Left forelimb (tissue), 1 donor: ENCODE measurements around the gene ELMO1.

Source experiments
- DNase-seq: peaks from one replicate; pipeline ENCODE4 v3.0.0-alpha.2; 2018; ENCODE audit warnings: low spot score

Gene ELMO1

GRCh38 chr7:37310327-37311080 lies 138.2 kb downstream of the ELMO1 start:
- no peak for DNase-seq

- DNase-seq = no peak
These were observed 139.2 kb downstream of the ELMO1 start for GRCh38 chr7:37309493-37309892.

GRCh38 chr7:37304921-37305320 lies 143.7 kb downstream of the ELMO1 start:
- DNase-seq = no peak

GRCh38 chr7:37297546-37297945 lies 151.1 kb downstream of the ELMO1 start:
- no peak for DNase-seq

GRCh38 chr7:37295401-37295800 lies 153.3 kb downstream of the ELMO1 start:
- no peak for DNase-seq

DNA sequence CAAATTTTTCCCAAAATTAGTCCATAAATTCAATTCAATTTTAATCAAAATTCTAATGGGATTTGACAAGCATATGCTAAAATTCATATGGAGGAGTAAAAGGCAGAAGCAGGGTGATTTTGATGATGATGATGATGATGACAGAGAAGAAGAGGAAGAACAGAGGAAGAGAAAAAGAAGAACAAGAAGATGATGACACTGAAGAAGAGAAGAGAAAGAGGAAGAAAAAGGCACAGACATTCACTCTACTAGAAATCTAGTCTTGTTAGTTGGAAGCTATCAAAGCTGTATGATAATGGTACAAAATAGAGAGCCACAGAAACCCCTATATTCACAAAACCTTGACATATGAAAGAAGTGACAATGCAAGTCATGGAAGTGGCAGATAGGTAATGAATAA lies 157.9 kb downstream of the ELMO1 start:
- no peak for DNase-seq

- DNase-seq = no peak
These were observed 158.9 kb downstream of the ELMO1 start for GRCh38 chr7:37289781-37290180.

DNA sequence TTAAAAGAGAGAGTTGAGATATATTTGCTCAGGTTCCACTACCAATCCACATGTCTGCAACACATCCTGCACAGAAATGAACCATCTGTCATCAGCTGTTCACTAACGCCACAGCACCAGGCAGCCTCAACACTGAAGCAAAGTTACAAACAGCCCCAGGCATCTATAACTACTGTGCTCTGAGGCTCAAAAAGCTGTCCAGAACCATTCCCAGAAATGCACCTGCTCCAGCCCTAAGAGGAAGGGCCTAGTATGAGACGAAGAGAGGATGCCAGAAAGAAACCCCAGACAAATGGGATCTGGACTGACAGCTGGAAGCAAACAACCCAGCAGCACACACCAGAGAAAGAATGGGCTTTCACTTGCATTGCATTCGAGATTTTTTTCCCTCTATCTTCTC lies 159.3 kb downstream of the ELMO1 start:
- DNase-seq = no peak

DNA sequence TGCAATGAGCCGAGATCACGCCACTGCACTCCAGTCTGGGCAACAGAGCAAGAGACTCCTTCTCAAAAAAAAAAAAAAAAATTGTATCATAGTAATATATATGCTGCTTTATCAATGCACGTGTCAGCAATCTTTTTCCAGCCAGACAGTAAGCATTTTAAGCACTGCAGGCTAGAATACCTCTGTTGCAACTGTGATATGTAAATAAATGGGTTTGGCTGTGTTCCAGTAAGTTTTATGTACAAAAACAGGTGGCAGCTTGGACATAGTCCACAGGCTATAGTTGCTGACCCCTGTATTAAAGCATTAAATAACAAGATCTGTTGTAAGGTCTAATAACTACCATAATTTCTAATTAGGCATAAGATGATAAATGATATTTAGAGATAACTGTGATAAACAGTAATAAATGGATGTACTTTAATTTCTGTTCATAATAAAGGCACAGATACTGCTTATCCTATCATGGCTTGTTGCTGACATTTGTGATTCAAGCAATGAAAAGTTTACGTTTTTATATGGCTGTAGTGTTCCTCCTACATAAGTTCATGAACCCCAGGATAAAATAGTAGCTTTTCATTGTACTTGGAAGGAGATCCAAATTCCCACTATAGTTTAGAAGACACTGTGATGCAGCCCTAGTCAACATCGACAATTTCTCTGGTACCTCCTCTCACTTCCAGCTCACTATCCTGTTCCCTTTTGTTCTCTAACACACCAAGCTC lies 161.4 kb downstream of the ELMO1 start:
- DNase-seq = no peak

DNA sequence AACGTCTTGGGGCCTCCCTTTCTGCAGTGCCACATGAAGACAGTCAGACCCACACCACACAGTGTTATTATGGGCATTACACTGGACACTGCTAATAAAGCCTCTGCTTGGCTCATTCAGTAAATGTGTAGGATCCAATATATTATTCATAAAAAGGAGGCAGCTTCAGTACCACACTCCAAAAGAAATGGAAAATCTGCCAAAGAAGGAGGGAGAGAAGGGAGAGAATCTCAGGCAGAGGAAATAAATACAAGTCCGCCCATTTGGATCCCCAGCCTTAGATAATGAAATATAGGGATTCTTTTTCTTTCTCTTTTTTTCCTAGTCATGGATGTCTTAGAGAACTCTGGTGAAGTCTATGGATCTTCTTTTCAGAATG lies 162.2 kb downstream of the ELMO1 start:
- no peak for DNase-seq

GRCh38 chr7:37285706-37286453 lies 162.8 kb downstream of the ELMO1 start:
- no peak for DNase-seq

GRCh38 chr7:37284805-37285231 lies 163.8 kb downstream of the ELMO1 start:
- DNase-seq = peak; percentile 71

DNA sequence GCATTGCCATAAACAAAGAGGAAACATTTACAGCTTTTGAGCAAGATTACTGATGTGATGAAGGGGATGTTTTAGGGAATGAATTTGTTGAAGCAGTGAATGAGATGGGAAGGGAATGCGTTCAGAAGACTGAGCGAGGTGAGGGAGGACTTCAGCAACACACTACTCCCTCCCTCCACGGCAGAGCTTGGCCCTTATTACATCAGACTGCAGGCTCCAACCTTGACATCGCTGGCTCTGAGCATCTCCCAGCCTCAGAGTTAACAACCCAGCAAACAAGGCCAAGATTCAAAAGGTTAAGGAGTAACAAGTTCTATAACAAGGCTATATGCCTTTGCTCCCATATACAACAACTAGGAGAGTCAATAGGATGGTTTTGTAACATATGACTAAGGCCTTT lies 164.4 kb downstream of the ELMO1 start:
- DNase-seq = no peak

DNA sequence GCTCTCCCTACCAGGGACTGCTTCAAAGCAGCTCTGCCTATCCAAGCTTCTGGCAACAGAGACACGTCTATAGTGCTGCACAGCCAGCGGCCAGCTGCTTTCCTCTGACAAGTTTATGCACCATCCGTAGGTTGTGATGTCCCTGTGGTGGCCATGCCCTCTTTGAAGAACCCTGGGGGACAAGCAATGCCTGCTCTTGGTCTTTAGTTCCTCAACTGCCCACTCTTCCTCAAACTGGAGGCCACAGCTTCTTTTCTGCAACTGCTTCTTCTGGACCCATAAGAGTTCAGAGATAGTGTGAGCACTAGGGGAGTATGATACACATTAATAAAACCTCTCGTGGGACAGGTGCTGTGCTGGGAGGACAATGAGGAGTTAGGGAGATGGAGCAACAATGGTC lies 164.9 kb downstream of the ELMO1 start:
- DNase-seq = no peak

- no peak for DNase-seq
These were observed 165.7 kb downstream of the ELMO1 start for GRCh38 chr7:37282927-37283326.

GRCh38 chr7:37282093-37282444 lies 166.6 kb downstream of the ELMO1 start:
- DNase-seq = no peak

DNA sequence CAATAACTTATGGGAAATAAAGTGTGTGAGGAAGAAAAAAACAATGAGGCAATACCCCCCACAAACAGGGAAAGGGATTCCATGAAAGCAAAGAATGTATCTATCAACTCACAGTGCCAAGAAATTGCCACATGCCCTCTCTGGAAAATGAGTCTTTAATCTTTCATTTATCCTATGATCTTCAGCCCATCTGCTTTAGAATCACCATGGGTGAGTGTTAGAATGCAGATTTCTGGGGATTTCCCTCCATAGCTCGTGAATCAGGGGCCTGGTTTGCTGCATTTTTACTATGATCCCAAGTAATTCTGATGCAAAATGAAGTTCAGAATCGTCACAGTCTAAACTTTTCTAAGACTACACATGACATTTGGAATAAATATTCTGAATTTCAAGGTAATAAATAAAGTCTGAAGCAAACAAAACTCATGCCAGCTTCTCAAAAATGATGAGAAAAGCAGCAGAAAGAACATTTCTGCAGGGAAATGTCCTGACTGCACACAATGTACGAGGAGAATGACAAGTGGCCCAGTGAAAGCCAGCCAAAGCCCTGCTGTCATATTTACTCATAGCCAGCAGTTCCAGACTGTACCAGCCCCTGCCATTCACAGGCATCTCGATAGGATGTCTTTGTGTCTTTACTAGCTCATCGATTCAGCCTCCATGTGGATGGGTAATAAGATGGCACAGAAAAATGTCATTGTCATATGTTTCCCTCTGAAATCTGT lies 167.1 kb downstream of the ELMO1 start:
- no peak for DNase-seq

- no peak for DNase-seq
These were observed 171.2 kb downstream of the ELMO1 start for GRCh38 chr7:37277513-37277912.

DNA sequence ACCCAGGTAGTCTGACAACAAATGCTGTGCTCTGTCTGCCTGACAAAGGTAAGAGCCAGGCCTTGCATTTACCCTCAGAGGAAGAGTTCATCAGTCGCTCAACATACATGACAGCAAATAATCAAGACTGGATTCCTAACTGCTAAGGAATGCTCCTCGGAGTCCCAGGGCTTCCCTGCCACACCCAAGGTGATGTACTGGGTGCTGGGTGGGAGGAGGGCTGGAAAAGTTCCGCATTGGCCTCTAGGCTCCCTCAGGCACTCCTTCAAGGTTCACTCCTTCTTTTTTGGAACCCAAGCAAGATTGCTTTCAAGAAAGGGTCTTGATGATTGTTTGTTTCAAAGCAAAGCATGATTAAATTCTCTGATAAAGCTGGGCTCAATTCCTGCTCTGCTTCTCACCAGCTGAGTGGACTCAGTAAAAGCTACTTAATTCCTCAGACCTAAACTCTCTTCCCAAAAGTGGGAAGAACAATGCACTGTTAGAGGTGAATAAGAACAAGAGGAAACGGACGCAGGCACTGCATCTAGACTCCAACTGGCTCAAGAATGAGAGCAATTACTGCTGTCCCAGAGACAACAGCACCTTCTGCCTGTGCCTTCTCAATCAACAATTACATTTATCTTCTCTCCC lies 173.5 kb downstream of the ELMO1 start:
- no peak for DNase-seq

GRCh38 chr7:37273891-37274290 lies 174.8 kb downstream of the ELMO1 start:
- no peak for DNase-seq

DNA sequence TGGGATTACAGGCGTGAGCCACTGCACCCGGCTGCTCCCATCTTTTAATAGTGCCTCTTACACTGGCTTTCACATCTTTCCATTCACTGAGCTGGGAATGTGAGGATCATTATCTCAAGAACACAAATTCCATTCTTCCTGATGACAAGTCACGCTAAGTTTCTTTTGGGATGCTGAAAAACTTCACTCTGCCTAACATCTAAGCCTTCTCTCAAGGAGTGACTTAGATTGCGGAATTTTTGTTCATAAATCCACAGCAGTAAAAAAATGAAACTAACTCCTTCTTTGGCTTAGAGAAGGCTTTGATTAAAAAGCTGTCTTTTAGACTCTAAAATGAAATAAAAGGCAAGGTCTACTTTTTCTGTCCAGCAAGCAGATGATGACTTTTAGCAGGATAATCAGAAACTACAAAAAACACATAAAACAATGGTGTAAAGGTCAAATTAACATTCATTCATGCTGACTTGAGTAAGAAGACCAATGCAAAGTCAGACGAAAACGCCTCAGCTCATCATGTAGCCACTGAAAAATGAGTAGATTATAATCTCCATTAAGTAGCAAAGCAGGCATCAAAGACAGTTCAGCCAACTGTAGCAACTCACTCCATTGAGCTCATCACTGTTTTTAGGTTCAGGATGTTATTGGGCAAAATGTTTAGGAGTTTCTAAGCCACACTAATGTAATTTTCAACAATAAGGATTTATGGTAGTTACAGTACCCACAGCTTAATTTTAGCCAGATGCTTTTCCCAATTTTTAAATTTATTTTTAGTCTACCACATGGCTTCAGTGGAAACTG lies 178.8 kb downstream of the ELMO1 start:
- DNase-seq = no peak
